Mesothelial cell of epicardium (in vitro differentiated cells): Measurements from ENCODE around the gene FNDC11. TPM values are rescaled to one million over a fixed set of nuclear protein-coding genes. Genes with fewer than 3 reads are reported as not detected.

Source experiments
- DNase-seq, 2 experiments: peaks; one replicate each; pipeline ENCODE4 v3.0.0; 2021; ENCODE audit warnings: low spot score in 2 of 2; ENCODE audit not compliant: unreplicated experiment in 2 of 2
- H3K27ac Mint-ChIP-seq: 2 replicates; pipeline ENCODE4 v1.8.0; 2021; ENCODE audit warnings: mixed read lengths
- H3K27me3 Mint-ChIP-seq: 2 replicates; pipeline ENCODE4 v1.8.0; 2021; ENCODE audit warnings: low read depth, mixed read lengths
- H3K36me3 Mint-ChIP-seq: 2 replicates; pipeline ENCODE4 v1.8.0; 2021; ENCODE audit warnings: mixed read lengths
- H3K4me1 Mint-ChIP-seq: 2 replicates; pipeline ENCODE4 v1.8.0; 2021; ENCODE audit warnings: mixed read lengths
- H3K4me3 Mint-ChIP-seq: 2 replicates; pipeline ENCODE4 v1.8.0; 2021; ENCODE audit warnings: mild to moderate bottlenecking, moderate library complexity, mixed read lengths
- H3K9me3 Mint-ChIP-seq: 2 replicates; pipeline ENCODE4 v1.8.0; 2021; ENCODE audit warnings: mixed read lengths
- CTCF ChIP-seq: fragments of 200-600 bp; sonication (generic); IDR thresholded peaks from one replicate; pipeline ENCODE4 v1.5.0; 2021; ENCODE audit warnings: antibody characterized with exemption; ENCODE audit not compliant: unreplicated experiment
- total RNA-seq: library from RNA; stranded (reverse); gene quantifications from 3 replicates; pipeline ENCODE4 v1.2.1, GENCODE V29; 2021

Gene FNDC11
- total RNA-seq, 1 donor from 2014 or later, result 1.1 TPM

DNA sequence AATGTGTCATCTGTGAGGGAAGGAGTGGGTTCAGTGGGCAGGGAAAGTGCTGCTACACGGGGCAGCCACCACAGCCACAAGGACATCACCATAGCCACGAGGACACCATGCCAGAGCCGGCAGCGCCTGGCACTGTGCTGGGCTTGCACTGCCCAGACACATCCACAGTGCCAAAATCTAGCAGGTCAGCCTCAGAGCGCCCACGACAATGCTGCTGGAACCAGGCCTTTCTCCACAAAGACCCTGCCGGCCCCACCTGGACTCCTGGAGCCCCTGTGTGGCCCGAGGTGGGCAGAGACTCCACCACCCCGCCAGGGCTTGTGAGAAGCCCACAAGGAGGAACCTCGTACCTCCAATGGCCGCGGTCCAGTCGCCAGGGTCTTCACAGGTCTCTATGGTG is 38.7 kb downstream of the FNDC11 start:
- Mint-ChIP-seq H3K27ac (no peak overlapping the region), H3K36me3 (peaks cover 23% of the 10 kb centered on the region), H3K27me3 (no peaks in the 10 kb centered on the region), H3K9me3 (no peaks in the 10 kb centered on the region), H3K4me3 (no peak overlapping the region), H3K4me1 (no peaks in the 10 kb centered on the region)
- DNase-seq, result no peak
- no peak for TF ChIP-seq CTCF

DNA sequence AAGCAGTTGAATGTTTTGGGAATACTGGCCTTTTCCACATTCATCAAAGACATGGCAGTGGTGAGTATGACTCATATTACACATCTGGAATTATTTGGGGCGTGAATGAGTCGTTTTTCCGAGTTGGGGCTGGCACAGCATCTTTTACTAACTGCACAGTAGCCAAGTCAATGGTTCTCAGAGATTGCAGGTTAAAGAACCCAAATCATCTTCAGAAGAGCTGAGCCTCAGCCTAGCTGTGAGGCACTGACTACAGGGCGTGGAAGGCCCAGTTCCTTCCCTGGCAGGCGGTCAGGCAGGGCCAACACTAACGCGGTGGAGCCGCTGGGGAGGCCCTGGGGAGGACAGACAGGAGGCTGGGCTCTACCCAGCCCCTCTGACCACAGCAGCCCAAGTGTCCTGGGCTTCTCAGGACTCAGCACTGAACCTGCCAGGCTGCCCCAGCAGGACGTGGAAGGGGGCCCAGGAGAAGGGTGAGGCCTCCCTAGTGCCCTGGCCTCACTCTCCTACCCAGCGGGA is 40.1 kb downstream of the FNDC11 start:
- no peak overlapping the region for H3K27ac Mint-ChIP-seq
- peaks cover 21% of the 10 kb centered on the region for H3K36me3 Mint-ChIP-seq
- no peak for TF ChIP-seq CTCF
- H3K4me1 Mint-ChIP-seq, result no peaks in the 10 kb centered on the region
- no peak for DNase-seq
- no peaks in the 10 kb centered on the region for H3K9me3 Mint-ChIP-seq
- H3K4me3 Mint-ChIP-seq, result no peak overlapping the region
- H3K27me3 Mint-ChIP-seq, result no peaks in the 10 kb centered on the region

DNA sequence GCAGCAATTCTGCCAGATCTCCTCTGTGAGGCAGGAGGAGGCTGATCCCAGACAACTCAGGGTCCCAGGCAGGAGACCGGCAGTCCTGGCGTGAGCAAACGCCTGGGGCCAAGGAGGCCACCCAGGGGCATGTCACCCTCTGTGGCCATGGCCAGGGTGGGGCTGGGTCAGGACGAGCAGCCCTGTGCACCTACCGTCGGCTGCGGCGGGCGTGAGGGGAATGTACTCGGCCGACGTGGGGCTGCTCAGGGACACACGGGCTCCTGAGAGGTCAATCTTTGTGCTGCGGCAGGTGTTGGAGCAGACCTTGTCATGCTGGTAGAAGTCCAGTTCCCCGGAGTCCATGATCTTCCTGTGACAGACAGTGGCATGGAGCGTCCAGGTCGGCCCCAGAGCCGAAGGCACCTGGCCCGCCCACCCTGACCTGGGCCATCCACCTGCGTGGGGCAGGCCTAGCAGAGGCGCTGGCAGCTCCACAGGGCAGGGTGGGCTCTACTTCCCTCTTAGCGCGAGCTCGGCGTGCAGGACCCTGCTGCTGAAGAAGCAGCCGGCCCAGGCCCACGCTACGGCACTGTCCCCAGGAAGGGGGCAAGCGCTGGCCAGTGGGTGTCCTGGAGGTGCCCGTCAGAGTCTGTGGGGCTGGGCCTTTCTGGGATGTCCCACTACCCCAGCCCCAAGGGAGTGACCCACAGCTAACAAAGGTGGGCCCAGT is 41.6 kb downstream of the FNDC11 start:
- Mint-ChIP-seq H3K4me1 (no peaks in the 10 kb centered on the region), H3K9me3 (no peaks in the 10 kb centered on the region), H3K27ac (no peak overlapping the region), H3K4me3 (no peak overlapping the region), H3K27me3 (no peaks in the 10 kb centered on the region), H3K36me3 (peaks cover 23% of the 10 kb centered on the region)
- no peak for DNase-seq
- TF ChIP-seq CTCF, result no peak

DNA sequence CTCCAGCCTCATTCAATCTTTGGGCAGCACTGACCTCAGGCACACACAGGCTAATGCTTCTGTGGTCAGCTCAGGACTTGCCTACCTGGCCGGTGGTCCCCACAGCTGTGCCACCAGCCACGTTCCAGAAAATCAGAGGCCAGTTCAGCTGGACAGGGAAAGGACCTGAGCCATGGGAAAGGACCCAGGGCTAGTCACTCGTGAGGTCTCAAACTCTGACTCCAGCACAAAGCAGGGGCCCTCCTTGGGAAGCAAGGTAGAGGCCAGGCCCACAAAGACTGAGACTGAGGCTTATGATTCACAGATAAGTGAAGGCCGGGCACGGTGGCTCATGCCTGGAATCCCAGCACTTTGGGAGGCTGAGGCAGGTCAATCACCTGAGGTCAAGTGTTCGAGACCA is 42.5 kb downstream of the FNDC11 start:
- no peaks in the 10 kb centered on the region for H3K27me3 Mint-ChIP-seq
- no peaks in the 10 kb centered on the region for H3K9me3 Mint-ChIP-seq
- no peak overlapping the region for H3K4me3 Mint-ChIP-seq
- DNase-seq, result no peak
- H3K36me3 Mint-ChIP-seq, result peaks cover 22% of the 10 kb centered on the region
- H3K27ac Mint-ChIP-seq, result no peak overlapping the region
- TF ChIP-seq CTCF, result no peak
- H3K4me1 Mint-ChIP-seq, result no peaks in the 10 kb centered on the region

- no peak overlapping the region for H3K4me3 Mint-ChIP-seq
Measured at GRCh38 chr20:63597651-63598478, 43.9 kb downstream of the FNDC11 start.

More at GRCh38 chr20:63597651-63598478, 43.9 kb downstream of the FNDC11 start:
- no peaks in the 10 kb centered on the region for H3K9me3 Mint-ChIP-seq
- H3K36me3 Mint-ChIP-seq, result peaks cover 28% of the 10 kb centered on the region
- no peaks in the 10 kb centered on the region for H3K27me3 Mint-ChIP-seq
- H3K4me1 Mint-ChIP-seq, result no peaks in the 10 kb centered on the region
- no peak overlapping the region for H3K27ac Mint-ChIP-seq
- no peak for DNase-seq
- TF ChIP-seq CTCF, result no peak
